HepG2 (cell line): ENCODE measurements around the gene NAE1. TPM values are rescaled to one million over a fixed set of nuclear protein-coding genes. Genes with fewer than 3 reads are reported as not detected.

ENCODE experiments used
- AKAP8 ChIP-seq: sonication (generic); formaldehyde crosslinking; IDR thresholded peaks from 2 replicates; pipeline ENCODE4 v1.5.1; 2020; ENCODE audit warnings: mild to moderate bottlenecking, missing genetic modification reagents
- ASH2L ChIP-seq: fragments of 300-600, 200-600 bp; sonication (generic); IDR thresholded peaks from 2 replicates; pipeline ENCODE4 v1.7.0; 2017; ENCODE audit warnings: low read depth, mild to moderate bottlenecking, moderate library complexity, mixed read lengths, low read length; ENCODE audit not compliant: insufficient read length
- ELF1 ChIP-seq: sonication (generic); formaldehyde crosslinking; IDR thresholded peaks from 2 replicates; pipeline ENCODE4 v1.4.0; 2020; ENCODE audit warnings: missing genetic modification reagents
- FOSL2 ChIP-seq: sonication (generic); formaldehyde crosslinking; IDR thresholded peaks from 2 replicates; pipeline ENCODE4 v1.4.0; 2020; ENCODE audit warnings: missing genetic modification reagents
- FOXA1 ChIP-seq, 2 experiments: fragments of 450-650 bp in 1 of 2; sonication (generic) in 1 of 2; formaldehyde crosslinking in 1 of 2; IDR thresholded peaks; 2 replicates each; pipeline versions ENCODE4 v1.4.0 to v1.6.1; 2016 to 2020; ENCODE audit warnings: missing genetic modification reagents in 1 of 2
- HIVEP1 ChIP-seq: sonication (generic); formaldehyde crosslinking; IDR thresholded peaks from 2 replicates; pipeline ENCODE4 v1.4.0; 2020; ENCODE audit warnings: mild to moderate bottlenecking, missing genetic modification reagents
- HNRNPK ChIP-seq: fragments of 200-400 bp; formaldehyde crosslinking; IDR thresholded peaks from 2 replicates; pipeline ENCODE4 v1.6.1; 2018; ENCODE audit warnings: low read length, low read depth, moderate library complexity, mild to moderate bottlenecking; ENCODE audit not compliant: poor library complexity, severe bottlenecking
- MLXIP ChIP-seq: sonication (generic); formaldehyde crosslinking; IDR thresholded peaks from 2 replicates; pipeline ENCODE4 v1.9.0; 2021; ENCODE audit warnings: missing genetic modification reagents, borderline replicate concordance
- NCOA1 ChIP-seq: sonication (generic); formaldehyde crosslinking; IDR thresholded peaks from 2 replicates; pipeline ENCODE4 v1.9.0; 2021; ENCODE audit warnings: missing genetic modification reagents
- ONECUT2 ChIP-seq: sonication (generic); formaldehyde crosslinking; IDR thresholded peaks from 2 replicates; pipeline ENCODE4 v1.4.0; 2020; ENCODE audit warnings: missing genetic modification reagents
- PCBP1 ChIP-seq: fragments of 200-400 bp; formaldehyde crosslinking; IDR thresholded peaks from 2 replicates; pipeline ENCODE4 v1.6.1; 2017; ENCODE audit warnings: mild to moderate bottlenecking, low read depth, low read length, borderline replicate concordance
- SRF ChIP-seq: IDR thresholded peaks from 2 replicates; pipeline ENCODE4 v1.6.1; 2011; ENCODE audit warnings: mild to moderate bottlenecking, low read depth, low read length, moderate library complexity
- ZFY ChIP-seq: sonication (generic); formaldehyde crosslinking; IDR thresholded peaks from 2 replicates; pipeline ENCODE4 v1.4.0; 2020; ENCODE audit warnings: missing genetic modification reagents
- ZNF10 ChIP-seq: sonication (generic); formaldehyde crosslinking; IDR thresholded peaks from 2 replicates; pipeline ENCODE4 v1.4.0; 2020; ENCODE audit warnings: mild to moderate bottlenecking, low read depth, missing genetic modification reagents, borderline replicate concordance
- ZNF337 ChIP-seq: sonication (generic); formaldehyde crosslinking; IDR thresholded peaks from 2 replicates; pipeline ENCODE4 v1.5.1; 2020; ENCODE audit warnings: missing genetic modification reagents, low read depth, mild to moderate bottlenecking, borderline replicate concordance
- ZNF367 ChIP-seq: sonication (generic); formaldehyde crosslinking; IDR thresholded peaks from 2 replicates; pipeline ENCODE4 v1.4.0; 2020; ENCODE audit warnings: missing genetic modification reagents, borderline replicate concordance
- ZNF558 ChIP-seq: sonication (generic); formaldehyde crosslinking; IDR thresholded peaks from 2 replicates; pipeline ENCODE4 v1.9.0; 2022; ENCODE audit warnings: mild to moderate bottlenecking, missing genetic modification reagents, borderline replicate concordance
- ZNF562 ChIP-seq: sonication (generic); formaldehyde crosslinking; IDR thresholded peaks from 2 replicates; pipeline ENCODE4 v1.8.0; 2022; ENCODE audit warnings: missing genetic modification reagents, borderline replicate concordance
- ZNF749 ChIP-seq: sonication (generic); formaldehyde crosslinking; IDR thresholded peaks from 2 replicates; pipeline ENCODE4 v1.8.0; 2022; ENCODE audit warnings: mild to moderate bottlenecking, missing genetic modification reagents, moderate library complexity, borderline replicate concordance
- polyA plus RNA-seq, 8 experiments: library from polyadenylated mRNA; depleted of rRNA in 3 of 8; stranded (reverse) in 7 of 8; unstranded in 1 of 8; fragments of >200 nt; fragmentation: Illumina TruSeq in 4 of 8; extraction: Trizol in 4 of 8; gene quantifications; 2 replicates each; pipeline versions ENCODE4 v1.2.1 to v1.2.3, GENCODE V29; 2011 to 2016; ENCODE audit warnings: low read depth in 4 of 8, missing spikeins in 1 of 8, mixed read lengths in 1 of 8; ENCODE audit not compliant: insufficient read depth in 1 of 8
- total RNA-seq, 5 experiments: library from RNA; depleted of rRNA; stranded (reverse); fragments of >200 nt; fragmentation: Illumina TruSeq; extraction: Trizol; gene quantifications; 2 replicates each; pipeline ENCODE4 v1.2.3, GENCODE V29; 2016; ENCODE audit warnings: low read depth in 1 of 5
- TF ChIP-seq, protein P1 (sequence below): sonication (generic); formaldehyde crosslinking; IDR thresholded peaks from 2 replicates; pipeline ENCODE4 v1.4.0; 2020; ENCODE audit warnings: low read depth, mild to moderate bottlenecking, missing genetic modification reagents
- TF ChIP-seq, protein P2 (sequence below): IDR thresholded peaks from 2 replicates; pipeline ENCODE4 v1.6.1; 2016; ENCODE audit warnings: low read depth, control low read depth
- TF ChIP-seq, protein P3 (sequence below): sonication (generic); formaldehyde crosslinking; conservative IDR thresholded peaks from 2 replicates; pipeline ENCODE4 v1.8.0; 2022; ENCODE audit warnings: missing genetic modification reagents

Gene NAE1
- total and polyA plus RNA-seq, 2 of the 13 experiments (the other 11 are each of a cell fraction or from before 2014, with no cell fraction given): 95.7 to 206 TPM

DNA sequence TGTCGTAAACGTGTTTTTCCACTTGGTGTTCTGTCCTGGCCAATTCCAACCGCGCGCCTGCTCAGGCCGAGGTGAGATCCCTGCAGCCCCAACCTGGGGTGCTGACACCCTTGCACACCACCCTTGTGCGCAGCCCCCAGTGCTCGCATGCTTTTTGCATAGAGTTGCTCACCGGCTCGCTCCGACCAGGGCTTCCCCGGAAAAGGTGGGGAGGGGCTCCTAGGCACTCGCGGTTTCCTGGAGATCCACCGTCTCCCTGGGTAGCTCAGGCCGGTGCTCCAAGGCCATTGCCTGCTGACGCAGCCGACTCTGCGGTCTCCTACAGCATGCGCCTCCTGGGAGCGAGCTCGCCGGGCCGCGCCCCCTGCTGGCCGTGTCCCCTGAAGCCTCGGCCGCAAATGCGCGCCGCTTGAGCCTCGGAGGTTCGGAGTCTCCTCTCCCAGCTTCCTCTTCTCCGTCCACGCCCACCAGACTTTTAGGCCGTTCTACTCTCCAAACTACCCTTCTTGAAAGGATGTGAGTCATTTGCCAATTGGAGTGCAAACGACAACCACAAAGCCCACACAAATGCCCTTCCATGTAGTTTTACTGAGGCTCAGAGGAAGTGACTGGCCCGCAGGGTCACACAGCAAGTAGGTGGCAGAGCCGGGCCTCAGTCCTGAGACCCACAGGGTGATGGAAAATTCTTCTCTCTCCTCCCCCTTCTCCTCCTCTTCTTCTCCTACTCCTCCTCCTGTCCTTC lies 42.3 kb upstream of the NAE1 start (continued):
- TF ChIP-seq MLXIP (CRISPR knock-in tag) (no peak), AKAP8 (CRISPR knock-in tag) (0 out of 2 replicates have a peak, but pooled peaks have one; percentile 68), NCOA1 (CRISPR knock-in tag) (0 out of 2 replicates have a peak, but pooled peaks have one; percentile 36), ZNF558 (CRISPR knock-in tag) (0 out of 2 replicates have a peak, but pooled peaks have one; percentile 62), HIVEP1 (CRISPR knock-in tag) (peak; percentile 77; the same call in 1 of the 2 replicates), SRF (no peak), ZNF562 (CRISPR knock-in tag) (no peak), ONECUT2 (CRISPR knock-in tag) (no peak), ASH2L (peak; percentile 65), ZNF367 (CRISPR knock-in tag) (no peak), PCBP1 (peak; percentile 98), HNRNPK (peak; percentile 96), ZFY (CRISPR knock-in tag) (peak; percentile 80), ZNF337 (CRISPR knock-in tag) (no peak), FOXA1 (IDR thresholded peaks at IDR 0.05) (no peak), FOXA1 (CRISPR knock-in tag; IDR thresholded peaks at IDR 0.05) (peak; percentile 8; the same call in 1 of the 2 replicates), ZNF749 (CRISPR knock-in tag) (peak; percentile 81; the same call in 1 of the 2 replicates), FOSL2 (CRISPR knock-in tag) (peak; percentile 61; the same call in 1 of the 2 replicates), ELF1 (CRISPR knock-in tag) (peak; percentile 37; the same call in 1 of the 2 replicates), ZNF10 (CRISPR knock-in tag) (no peak)
- TF ChIP-seq, protein P1, sequence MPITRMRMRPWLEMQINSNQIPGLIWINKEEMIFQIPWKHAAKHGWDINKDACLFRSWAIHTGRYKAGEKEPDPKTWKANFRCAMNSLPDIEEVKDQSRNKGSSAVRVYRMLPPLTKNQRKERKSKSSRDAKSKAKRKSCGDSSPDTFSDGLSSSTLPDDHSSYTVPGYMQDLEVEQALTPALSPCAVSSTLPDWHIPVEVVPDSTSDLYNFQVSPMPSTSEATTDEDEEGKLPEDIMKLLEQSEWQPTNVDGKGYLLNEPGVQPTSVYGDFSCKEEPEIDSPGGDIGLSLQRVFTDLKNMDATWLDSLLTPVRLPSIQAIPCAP (CRISPR knock-in tag): 0 out of 2 replicates have a peak, but pooled peaks have one; percentile 36
- TF ChIP-seq, protein P2, sequence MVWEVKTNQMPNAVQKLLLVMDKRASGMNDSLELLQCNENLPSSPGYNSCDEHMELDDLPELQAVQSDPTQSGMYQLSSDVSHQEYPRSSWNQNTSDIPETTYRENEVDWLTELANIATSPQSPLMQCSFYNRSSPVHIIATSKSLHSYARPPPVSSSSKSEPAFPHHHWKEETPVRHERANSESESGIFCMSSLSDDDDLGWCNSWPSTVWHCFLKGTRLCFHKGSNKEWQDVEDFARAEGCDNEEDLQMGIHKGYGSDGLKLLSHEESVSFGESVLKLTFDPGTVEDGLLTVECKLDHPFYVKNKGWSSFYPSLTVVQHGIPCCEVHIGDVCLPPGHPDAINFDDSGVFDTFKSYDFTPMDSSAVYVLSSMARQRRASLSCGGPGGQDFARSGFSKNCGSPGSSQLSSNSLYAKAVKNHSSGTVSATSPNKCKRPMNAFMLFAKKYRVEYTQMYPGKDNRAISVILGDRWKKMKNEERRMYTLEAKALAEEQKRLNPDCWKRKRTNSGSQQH (CRISPR knock-in tag): no peak
- TF ChIP-seq, protein P3, sequence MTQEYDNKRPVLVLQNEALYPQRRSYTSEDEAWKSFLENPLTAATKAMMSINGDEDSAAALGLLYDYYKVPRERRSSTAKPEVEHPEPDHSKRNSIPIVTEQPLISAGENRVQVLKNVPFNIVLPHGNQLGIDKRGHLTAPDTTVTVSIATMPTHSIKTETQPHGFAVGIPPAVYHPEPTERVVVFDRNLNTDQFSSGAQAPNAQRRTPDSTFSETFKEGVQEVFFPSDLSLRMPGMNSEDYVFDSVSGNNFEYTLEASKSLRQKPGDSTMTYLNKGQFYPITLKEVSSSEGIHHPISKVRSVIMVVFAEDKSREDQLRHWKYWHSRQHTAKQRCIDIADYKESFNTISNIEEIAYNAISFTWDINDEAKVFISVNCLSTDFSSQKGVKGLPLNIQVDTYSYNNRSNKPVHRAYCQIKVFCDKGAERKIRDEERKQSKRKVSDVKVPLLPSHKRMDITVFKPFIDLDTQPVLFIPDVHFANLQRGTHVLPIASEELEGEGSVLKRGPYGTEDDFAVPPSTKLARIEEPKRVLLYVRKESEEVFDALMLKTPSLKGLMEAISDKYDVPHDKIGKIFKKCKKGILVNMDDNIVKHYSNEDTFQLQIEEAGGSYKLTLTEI (CRISPR knock-in tag): no peak
